Stimulated activated naive B cell treated with anti-CD40 and anti-IgM and Interleukin-4, amounts not matched to agents 10 μg/mL and 1 μg/mL and 100 μg/mL, for 72 hours (primary cell): ENCODE results near the gene BARX1.
A peak's percentile ranks its signal among the peaks of the same experiment; 100 is the strongest.

Experiments used
- ATAC-seq, 2 donors: fragments of 150-1000 bp; cut with Tn5 transposase; replicated peaks; 2 replicates each; pipeline ENCODE4 v1.10.0; 2021; ENCODE audit warnings: moderate library complexity in 1 of 2
- DNase-seq: peaks from one replicate; pipeline ENCODE4 v3.0.0; 2021
- H3K27ac Mint-ChIP-seq: one replicate; pipeline ENCODE4 v1.8.0; 2022; ENCODE audit warnings: mild to moderate bottlenecking, mixed read lengths
- H3K27me3 Mint-ChIP-seq, 2 donors: one replicate each; pipeline ENCODE4 v1.8.0; 2022; ENCODE audit warnings: mixed read lengths in 2 of 2
- H3K36me3 Mint-ChIP-seq, 2 donors: one replicate each; pipeline ENCODE4 v1.8.0; 2022; ENCODE audit warnings: mixed read lengths in 2 of 2, mild to moderate bottlenecking in 1 of 2
- H3K4me1 Mint-ChIP-seq, 2 donors: one replicate each; pipeline ENCODE4 v1.8.0; 2022; ENCODE audit warnings: mixed read lengths in 2 of 2, mild to moderate bottlenecking in 1 of 2
- H3K4me3 Mint-ChIP-seq, 2 donors: one replicate each; pipeline ENCODE4 v1.8.0; 2022; ENCODE audit warnings: mild to moderate bottlenecking in 2 of 2, mixed read lengths in 2 of 2, moderate library complexity in 1 of 2
- H3K9me3 Mint-ChIP-seq, 2 donors: one replicate each; pipeline ENCODE4 v1.8.0; 2022; ENCODE audit warnings: mixed read lengths in 2 of 2, mild to moderate bottlenecking in 1 of 2

Gene BARX1

DNA sequence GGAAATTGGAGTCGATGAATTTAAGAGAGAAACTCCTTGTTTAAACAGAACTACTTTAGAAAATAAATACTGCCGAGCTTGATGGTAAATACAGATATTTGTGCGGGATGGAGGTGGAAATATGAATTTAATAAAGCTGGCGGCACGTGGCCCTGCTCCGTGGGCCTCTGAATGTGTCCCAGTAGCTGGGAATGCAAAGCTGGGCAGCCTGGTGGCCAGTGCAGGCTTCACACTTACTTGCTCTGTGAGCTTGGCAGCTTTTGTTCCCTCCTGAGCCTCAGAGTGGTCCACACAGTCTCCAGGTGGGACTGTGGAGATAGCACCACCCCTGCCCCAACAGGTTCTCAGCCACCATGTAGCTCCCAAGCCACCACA lies 45.9 kb downstream of the BARX1 start:
- DNase-seq (no peak), ATAC-seq (no peak)
- no peak overlapping the region for H3K4me3 Mint-ChIP-seq
- peaks cover 42 to 45% of the 10 kb centered on the region in 2 donors for H3K27me3 Mint-ChIP-seq
- peaks cover 0 to 8% of the 10 kb centered on the region in 2 donors for H3K4me1 Mint-ChIP-seq
- H3K27ac Mint-ChIP-seq: no peak overlapping the region
- no peaks in the 10 kb centered on the region for H3K9me3 Mint-ChIP-seq
- no peaks in the 10 kb centered on the region for H3K36me3 Mint-ChIP-seq

GRCh38 chr9:93908591-93909241 lies 46.4 kb downstream of the BARX1 start:
- no peak for DNase-seq
- Mint-ChIP-seq H3K4me1 (peaks cover 0 to 8% of the 10 kb centered on the region in 2 donors), H3K27ac (no peak overlapping the region), H3K9me3 (no peaks in the 10 kb centered on the region), H3K27me3 (peaks cover 43 to 50% of the 10 kb centered on the region in 2 donors), H3K4me3 (no peak overlapping the region), H3K36me3 (no peaks in the 10 kb centered on the region)
- peak in 1 of 2 donors; percentile 33 for ATAC-seq

DNA sequence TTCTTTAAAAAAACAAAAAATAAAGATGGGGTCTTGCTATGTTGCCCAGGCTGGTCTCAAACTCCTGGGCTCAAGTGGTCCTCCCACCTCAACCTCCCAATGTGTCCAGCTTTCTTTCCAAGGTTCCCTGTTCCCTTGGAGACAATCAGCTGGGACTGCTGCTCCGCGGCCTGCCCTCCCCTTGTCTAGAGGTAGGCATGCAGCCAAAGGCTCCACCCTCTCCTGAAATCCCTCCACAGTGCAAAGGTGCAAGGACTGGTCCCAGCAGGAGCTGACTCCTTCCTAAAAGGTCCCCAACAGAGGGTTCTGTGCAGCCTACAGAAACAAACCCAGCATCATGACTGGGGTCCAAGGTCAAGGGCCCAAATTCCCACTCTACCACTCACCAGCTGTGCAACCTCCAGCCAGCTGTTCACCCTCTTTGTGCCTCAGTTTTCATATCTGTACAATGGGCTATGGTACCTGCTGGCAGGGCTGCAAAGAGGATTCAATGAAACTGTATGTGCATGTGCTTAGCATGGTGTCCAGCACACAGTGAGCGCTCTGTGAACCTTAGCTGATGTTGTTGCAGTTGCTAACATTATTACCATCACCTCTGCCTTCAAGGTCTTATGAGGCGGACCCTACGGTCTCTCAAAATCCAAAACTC lies 47.5 kb downstream of the BARX1 start:
- H3K9me3 Mint-ChIP-seq: no peaks in the 10 kb centered on the region
- H3K27me3 Mint-ChIP-seq: peaks cover 43 to 53% of the 10 kb centered on the region in 2 donors
- H3K4me1 Mint-ChIP-seq: peaks cover 0 to 8% of the 10 kb centered on the region in 2 donors
- no peak for ATAC-seq
- no peak overlapping the region for H3K27ac Mint-ChIP-seq
- DNase-seq: no peak
- H3K4me3 Mint-ChIP-seq: no peak overlapping the region
- no peaks in the 10 kb centered on the region for H3K36me3 Mint-ChIP-seq

DNA sequence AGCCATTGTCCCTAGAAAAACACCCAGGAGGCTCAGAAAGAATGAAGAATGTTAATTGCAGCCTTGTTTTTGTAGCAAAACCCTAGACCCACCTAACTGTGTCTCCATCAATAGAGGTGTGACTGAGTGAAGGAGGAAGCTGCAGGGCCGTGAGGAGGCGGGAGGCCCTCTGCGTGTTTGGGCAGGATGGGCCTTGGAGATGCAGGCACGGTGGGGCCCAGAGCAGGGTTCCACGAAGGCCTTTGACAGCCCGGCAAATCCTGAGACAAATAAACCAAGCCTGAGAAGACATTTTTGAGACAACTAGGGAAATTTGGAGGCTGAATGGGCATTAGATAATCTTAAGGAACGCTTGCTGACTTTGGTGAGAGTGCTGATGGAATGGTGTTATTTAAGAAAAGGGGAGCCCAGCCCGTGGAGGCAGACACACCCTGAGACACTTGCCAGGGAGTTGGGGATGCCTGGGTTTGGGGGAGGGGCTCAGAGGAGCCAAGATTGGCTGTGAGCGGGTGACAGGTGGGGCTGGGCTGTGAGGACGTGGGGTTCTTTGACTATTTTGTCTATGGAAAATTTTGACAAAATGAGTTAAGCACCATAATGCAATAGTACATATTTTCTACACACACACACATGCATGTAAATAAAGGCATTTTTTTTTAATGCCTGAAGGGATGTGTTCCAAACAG lies 48.8 kb downstream of the BARX1 start:
- no peak for DNase-seq

GRCh38 chr9:93905473-93906133 lies 49.6 kb downstream of the BARX1 start:
- H3K4me3 Mint-ChIP-seq: no peak overlapping the region
- ATAC-seq: no peak
- H3K27ac Mint-ChIP-seq: no peak overlapping the region
- no peaks in the 10 kb centered on the region for H3K9me3 Mint-ChIP-seq
- no peak for DNase-seq
- peaks cover 0 to 8% of the 10 kb centered on the region in 2 donors for H3K4me1 Mint-ChIP-seq
- H3K27me3 Mint-ChIP-seq: peaks cover 47 to 59% of the 10 kb centered on the region in 2 donors
- H3K36me3 Mint-ChIP-seq: no peaks in the 10 kb centered on the region

More for the DNA sequence above, 48.8 kb downstream of the BARX1 start:
- Mint-ChIP-seq H3K4me1 (peaks cover 0 to 8% of the 10 kb centered on the region in 2 donors), H3K9me3 (no peaks in the 10 kb centered on the region), H3K36me3 (no peaks in the 10 kb centered on the region), H3K4me3 (no peak overlapping the region), H3K27me3 (peaks cover 45 to 59% of the 10 kb centered on the region in 2 donors), H3K27ac (no peak overlapping the region)
- no peak for ATAC-seq

- Mint-ChIP-seq H3K36me3 (peaks cover 0 to 4% of the 10 kb centered on the region in 2 donors), H3K27ac (no peak overlapping the region), H3K4me3 (no peak overlapping the region), H3K9me3 (peaks cover 4 to 6% of the 10 kb centered on the region in 2 donors), H3K4me1 (peaks cover 0 to 8% of the 10 kb centered on the region in 2 donors), H3K27me3 (peaks cover 52 to 57% of the 10 kb centered on the region in 2 donors)
- DNase-seq (no peak), ATAC-seq (no peak)
Observed at GRCh38 chr9:93904649-93905472, 50.3 kb downstream of the BARX1 start.

DNA sequence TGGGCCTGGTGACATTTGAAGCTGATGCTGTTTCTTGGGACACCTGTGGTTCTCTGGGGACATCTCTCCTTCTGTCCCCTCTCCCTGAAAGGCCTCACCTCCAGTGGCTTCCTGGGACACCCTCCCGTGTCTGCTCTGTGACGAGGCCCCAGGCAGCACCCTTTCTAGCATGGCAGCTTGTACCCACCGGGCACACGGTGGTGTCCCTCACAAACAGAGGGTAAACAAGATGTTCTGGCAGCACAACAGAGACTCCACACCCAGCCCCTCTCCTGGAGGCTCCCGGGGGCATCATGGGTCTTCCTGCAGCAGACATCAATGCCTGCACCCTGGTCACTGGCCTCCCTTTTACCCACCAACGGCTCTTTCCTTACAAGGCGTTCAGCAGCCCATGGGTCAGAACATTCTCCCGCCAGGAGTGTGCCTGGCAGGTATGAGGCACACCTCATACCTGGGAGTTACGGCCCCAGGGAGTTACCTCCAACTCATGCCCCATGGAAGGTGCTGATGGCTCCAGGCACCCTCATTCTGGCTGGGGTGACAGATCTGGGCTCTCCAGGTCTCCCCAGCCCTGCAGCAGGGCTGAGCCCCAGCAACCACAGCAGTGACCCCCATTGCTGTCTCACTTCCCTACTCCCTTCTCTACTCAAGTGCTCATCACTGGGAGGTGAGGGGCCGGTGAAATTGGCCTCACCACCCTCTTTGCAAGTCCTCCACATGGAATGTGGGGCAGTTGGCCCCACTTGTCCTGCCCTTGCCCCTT lies 51.1 kb downstream of the BARX1 start:
- Mint-ChIP-seq H3K9me3 (peaks cover 4 to 6% of the 10 kb centered on the region in 2 donors), H3K4me3 (no peak overlapping the region)
- no peak for ATAC-seq

DNA sequence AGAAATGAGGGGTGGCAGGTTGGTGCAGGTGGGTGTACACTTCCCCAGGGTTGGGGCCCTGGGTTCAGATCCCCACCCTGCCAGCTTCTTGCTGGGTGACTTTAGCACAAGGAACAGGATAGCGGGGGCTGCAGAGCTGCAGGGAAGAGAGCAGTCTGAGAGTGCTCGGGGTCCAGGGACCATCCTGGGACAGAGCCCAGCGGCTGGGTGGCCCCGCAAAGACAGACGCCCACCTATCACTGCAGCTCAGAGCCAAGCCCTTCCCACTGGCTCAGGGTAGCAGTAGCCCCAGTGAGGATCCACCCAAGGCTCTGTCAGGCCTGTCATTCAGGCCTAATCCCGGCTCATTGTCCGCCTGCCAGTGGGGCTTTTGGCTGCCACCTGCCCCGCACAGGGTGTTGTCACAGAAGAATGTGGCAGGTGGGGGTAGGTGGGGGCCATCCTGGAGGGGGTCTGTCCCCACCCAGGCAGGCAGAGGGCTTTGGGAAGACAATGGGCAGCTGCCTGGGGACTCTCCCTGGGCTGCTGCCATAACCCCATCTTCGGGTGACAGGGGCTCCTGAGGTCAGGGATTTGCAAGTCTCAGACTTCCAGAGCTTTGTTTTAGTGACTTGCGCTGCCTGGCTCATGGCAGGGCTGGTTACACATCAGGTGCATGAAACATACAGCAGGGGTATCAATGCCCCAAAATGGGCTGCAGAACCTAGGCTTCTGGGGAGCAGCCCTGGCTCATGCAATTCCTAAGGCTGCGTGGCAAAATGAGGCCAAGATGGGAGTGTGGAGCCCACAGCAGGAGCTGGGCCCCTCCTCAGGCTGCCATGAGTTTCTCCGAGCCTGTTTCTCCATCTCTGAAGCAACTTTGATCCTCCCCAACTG lies 52.1 kb downstream of the BARX1 start:
- ATAC-seq: no peak

More for the DNA sequence above, 51.1 kb downstream of the BARX1 start:
- H3K36me3 Mint-ChIP-seq: peaks cover 0 to 4% of the 10 kb centered on the region in 2 donors
- DNase-seq: no peak
- H3K4me1 Mint-ChIP-seq: peaks cover 0 to 6% of the 10 kb centered on the region in 2 donors
- H3K27ac Mint-ChIP-seq: peak overlapping the region; percentile 31
- H3K27me3 Mint-ChIP-seq: peaks cover 48 to 54% of the 10 kb centered on the region in 2 donors

DNA sequence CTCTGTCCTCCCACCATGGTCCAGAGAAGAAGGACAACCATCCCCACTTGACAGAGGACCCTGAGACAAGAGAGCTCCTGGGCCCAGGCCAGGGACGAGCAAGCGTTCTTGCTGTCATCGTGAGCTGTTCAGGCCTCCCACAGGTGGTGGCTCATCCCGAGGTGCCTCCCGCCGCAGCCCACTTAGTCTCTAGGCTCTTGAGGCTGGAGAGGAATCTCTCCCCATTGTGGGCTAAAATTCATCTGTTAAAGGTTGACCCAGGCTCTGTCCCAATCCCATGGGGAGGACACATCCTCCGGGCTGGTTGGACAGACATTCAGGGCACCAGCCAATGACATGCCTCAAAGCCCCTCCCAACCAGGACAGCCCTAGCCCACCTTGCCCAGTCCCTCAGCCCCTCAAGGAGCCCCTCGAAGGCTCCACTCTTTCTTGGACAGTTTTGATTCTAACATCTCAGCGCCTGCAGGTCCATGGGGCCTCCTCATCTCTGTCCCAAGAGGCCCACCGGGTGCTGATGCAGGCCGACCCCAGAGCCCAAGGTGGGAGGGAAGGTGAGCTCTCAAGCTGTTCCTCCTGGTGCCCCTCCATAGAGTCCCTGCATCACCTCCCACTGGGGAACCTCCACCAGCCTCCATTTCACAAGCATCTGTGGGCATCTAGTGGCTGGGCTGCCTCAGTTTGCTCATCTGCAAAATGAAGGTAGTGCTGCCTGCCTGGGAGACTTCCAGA lies 52.9 kb downstream of the BARX1 start:
- no peak for DNase-seq
- Mint-ChIP-seq H3K36me3 (peaks cover 0 to 4% of the 10 kb centered on the region in 2 donors), H3K27me3 (peaks cover 32 to 36% of the 10 kb centered on the region in 2 donors), H3K4me3 (no peak overlapping the region), H3K27ac (no peak overlapping the region), H3K9me3 (peaks cover 4 to 6% of the 10 kb centered on the region in 2 donors), H3K4me1 (no peaks in the 10 kb centered on the region)
- no peak for ATAC-seq

More for the DNA sequence above, 52.1 kb downstream of the BARX1 start:
- H3K9me3 Mint-ChIP-seq: peaks cover 4 to 6% of the 10 kb centered on the region in 2 donors
- H3K4me1 Mint-ChIP-seq: no peaks in the 10 kb centered on the region
- H3K27ac Mint-ChIP-seq: no peak overlapping the region
- DNase-seq: no peak
- H3K4me3 Mint-ChIP-seq: no peak overlapping the region
- H3K27me3 Mint-ChIP-seq: peaks cover 38 to 43% of the 10 kb centered on the region in 2 donors
- H3K36me3 Mint-ChIP-seq: peaks cover 0 to 4% of the 10 kb centered on the region in 2 donors
